Vagina (tissue), 2 donors: Measurements from ENCODE around the gene BPIFA3.

Experiments used
- POLR2AphosphoS5 ChIP-seq, 2 donors: sonication (generic); formaldehyde crosslinking; IDR thresholded peaks; one replicate each; pipeline ENCODE4 v1.9.0; 2017; ENCODE audit warnings: antibody characterized with exemption in 2 of 2, mild to moderate bottlenecking in 2 of 2, low read depth in 1 of 2; ENCODE audit not compliant: insufficient read depth in 1 of 2
- TF ChIP-seq, protein P1 (sequence below), 3 experiments: fragments of 450-650 bp in 2 of 3; fragments of 200-600 bp in 1 of 3; sonication (generic) in 1 of 3; IDR thresholded peaks; one replicate each; pipeline ENCODE4 v1.5.1; 2017 to 2019; ENCODE audit warnings: antibody characterized with exemption in 3 of 3, mild to moderate bottlenecking in 2 of 3, moderate library complexity in 2 of 3

DNA sequence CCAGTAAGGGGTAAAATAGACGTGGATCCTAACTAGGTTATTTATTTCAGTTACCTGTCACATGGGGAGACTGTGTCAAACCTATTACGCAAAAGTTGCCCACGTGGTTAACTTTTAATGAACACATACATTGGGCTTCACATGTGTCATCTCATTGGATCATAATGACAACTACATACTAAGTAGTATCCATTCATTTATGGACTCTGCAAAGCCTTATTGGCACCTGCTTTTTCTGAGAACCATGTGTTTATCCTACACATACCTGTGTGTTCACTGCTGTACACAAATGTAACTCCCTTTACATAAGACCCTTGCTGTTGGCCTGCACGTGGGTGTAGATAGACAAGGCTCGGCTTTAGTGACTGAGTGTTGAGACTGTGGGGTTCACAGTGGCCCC lies 23.8 kb downstream of the BPIFA3 start:
- TF ChIP-seq, protein P1, sequence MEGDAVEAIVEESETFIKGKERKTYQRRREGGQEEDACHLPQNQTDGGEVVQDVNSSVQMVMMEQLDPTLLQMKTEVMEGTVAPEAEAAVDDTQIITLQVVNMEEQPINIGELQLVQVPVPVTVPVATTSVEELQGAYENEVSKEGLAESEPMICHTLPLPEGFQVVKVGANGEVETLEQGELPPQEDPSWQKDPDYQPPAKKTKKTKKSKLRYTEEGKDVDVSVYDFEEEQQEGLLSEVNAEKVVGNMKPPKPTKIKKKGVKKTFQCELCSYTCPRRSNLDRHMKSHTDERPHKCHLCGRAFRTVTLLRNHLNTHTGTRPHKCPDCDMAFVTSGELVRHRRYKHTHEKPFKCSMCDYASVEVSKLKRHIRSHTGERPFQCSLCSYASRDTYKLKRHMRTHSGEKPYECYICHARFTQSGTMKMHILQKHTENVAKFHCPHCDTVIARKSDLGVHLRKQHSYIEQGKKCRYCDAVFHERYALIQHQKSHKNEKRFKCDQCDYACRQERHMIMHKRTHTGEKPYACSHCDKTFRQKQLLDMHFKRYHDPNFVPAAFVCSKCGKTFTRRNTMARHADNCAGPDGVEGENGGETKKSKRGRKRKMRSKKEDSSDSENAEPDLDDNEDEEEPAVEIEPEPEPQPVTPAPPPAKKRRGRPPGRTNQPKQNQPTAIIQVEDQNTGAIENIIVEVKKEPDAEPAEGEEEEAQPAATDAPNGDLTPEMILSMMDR (IDR thresholded peaks at IDR 0.05), result no peak
- no peak for TF ChIP-seq POLR2AphosphoS5 (IDR thresholded peaks at IDR 0.05; ENCODE audit: insufficient read depth in 1 of 2, low read depth in 1 of 2)
